Fibroblast of villous mesenchyme (primary cell): ENCODE data around the gene TAS2R19. TPM values are rescaled to one million over a fixed set of nuclear protein-coding genes. Genes with fewer than 3 reads are reported as not detected.
"Not testable (repeated sequence)": the region's sequence is repeated elsewhere in the genome, so short reads cannot be mapped to it uniquely, and the experiment has no call there.

ENCODE experiments used
- DNase-seq: peaks from one replicate; pipeline ENCODE4 v3.0.0-alpha.2; 2010; ENCODE audit warnings: low read depth
- H3K4me3 ChIP-seq: 2 replicates; pipeline ENCODE4 v1.5.1; 2011; ENCODE audit warnings: low read depth, mild to moderate bottlenecking, low read length
- total RNA-seq: library from RNA; depleted of rRNA; stranded (reverse); fragments of >200 nt; gene quantifications from 2 replicates; pipeline ENCODE4 v1.2.3, GENCODE V29; 2012
- TF ChIP-seq, protein P1 (sequence below): IDR thresholded peaks from 2 replicates; pipeline ENCODE4 v1.5.1; 2012; ENCODE audit warnings: low read depth, mild to moderate bottlenecking, low read length; ENCODE audit not compliant: insufficient read depth

TAS2R19 gene, protein sequence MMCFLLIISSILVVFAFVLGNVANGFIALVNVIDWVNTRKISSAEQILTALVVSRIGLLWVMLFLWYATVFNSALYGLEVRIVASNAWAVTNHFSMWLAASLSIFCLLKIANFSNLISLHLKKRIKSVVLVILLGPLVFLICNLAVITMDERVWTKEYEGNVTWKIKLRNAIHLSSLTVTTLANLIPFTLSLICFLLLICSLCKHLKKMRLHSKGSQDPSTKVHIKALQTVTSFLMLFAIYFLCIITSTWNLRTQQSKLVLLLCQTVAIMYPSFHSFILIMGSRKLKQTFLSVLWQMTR
- total RNA-seq, result 4.8 and 7.8 TPM in 2 replicates

DNA sequence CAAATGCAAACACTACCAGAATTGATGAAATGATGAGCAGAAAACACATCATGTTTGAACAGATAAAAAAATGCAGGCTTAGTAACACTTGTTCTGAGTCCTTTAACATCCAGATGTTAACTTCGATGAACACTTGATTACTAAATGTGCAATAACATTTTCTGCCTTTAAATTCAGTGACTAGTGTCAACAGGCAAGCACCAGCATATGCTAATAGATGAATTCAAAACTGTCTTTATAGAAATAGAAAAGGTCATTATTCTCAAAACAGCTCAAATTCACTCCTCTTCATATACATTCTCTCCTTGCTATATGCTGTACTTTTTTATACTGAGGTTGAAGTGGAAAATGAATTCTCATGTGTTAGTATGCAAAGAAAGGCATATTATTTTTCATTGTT is at the start of gene TAS2R19:
Gene TAS2R19 (minus strand): TSS at position 101 of the 400 bp plus-strand sequence. CDS start 49 bp downstream, at position 52.
- no peak within 1 kb of the TSS for H3K4me3 ChIP-seq
- DNase-seq, result no peak
- TF ChIP-seq, protein P1, sequence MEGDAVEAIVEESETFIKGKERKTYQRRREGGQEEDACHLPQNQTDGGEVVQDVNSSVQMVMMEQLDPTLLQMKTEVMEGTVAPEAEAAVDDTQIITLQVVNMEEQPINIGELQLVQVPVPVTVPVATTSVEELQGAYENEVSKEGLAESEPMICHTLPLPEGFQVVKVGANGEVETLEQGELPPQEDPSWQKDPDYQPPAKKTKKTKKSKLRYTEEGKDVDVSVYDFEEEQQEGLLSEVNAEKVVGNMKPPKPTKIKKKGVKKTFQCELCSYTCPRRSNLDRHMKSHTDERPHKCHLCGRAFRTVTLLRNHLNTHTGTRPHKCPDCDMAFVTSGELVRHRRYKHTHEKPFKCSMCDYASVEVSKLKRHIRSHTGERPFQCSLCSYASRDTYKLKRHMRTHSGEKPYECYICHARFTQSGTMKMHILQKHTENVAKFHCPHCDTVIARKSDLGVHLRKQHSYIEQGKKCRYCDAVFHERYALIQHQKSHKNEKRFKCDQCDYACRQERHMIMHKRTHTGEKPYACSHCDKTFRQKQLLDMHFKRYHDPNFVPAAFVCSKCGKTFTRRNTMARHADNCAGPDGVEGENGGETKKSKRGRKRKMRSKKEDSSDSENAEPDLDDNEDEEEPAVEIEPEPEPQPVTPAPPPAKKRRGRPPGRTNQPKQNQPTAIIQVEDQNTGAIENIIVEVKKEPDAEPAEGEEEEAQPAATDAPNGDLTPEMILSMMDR, result no peak

DNA sequence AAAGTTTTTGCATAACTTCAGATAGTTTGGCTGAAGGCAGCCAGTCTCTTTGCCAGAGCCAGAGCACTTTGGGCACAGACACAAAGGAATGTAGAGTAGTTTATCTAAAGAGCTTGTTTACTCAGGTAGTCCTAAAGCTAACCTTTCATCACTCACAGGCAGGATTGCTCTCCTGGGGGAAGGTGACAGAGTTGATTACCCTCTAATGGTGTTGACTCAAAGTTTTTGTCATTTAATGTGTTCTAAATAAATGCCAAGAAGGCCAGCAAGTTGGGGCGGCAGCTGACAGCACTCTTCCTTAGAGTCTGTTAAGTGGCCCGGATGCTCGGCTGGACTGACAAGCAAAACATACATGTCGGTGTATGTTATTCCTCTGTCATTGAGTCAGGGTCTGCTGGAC is 49.0 kb upstream of the TAS2R19 start:
- DNase-seq, result no peak
- no peak overlapping the region for H3K4me3 ChIP-seq
- TF ChIP-seq, protein P1, result no peak

GRCh38 chr12:11070999-11071398 is 48.6 kb upstream of the TAS2R19 start:
- TF ChIP-seq, protein P1, result no peak
- DNase-seq, result no peak
- no peak overlapping the region for H3K4me3 ChIP-seq

DNA sequence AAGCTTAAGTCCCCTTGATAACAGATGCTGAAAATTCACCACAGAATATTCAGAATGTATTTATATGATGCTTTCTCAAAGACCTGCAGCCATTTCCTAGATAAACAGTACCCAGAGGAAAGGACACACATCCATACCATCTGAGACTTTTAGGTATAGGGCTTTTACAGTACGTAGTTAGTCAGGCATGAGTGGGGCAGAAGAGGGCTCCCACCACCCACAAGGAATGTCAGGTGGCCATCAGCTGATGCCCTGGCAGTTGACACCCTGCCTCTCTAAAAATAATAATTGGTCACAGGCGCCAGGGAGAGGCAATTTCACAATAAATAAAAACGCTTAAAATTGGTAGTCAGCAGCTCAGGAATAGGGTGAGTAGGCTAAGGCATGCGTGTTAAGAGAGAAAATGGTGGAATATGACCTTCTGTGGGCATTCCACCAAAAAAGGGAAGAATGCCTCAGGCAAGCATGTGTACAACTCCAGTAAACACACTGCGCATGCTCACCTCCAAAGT is 47.5 kb upstream of the TAS2R19 start:
- no peak for DNase-seq
- TF ChIP-seq, protein P1, result no peak
- H3K4me3 ChIP-seq, result no peak overlapping the region

DNA sequence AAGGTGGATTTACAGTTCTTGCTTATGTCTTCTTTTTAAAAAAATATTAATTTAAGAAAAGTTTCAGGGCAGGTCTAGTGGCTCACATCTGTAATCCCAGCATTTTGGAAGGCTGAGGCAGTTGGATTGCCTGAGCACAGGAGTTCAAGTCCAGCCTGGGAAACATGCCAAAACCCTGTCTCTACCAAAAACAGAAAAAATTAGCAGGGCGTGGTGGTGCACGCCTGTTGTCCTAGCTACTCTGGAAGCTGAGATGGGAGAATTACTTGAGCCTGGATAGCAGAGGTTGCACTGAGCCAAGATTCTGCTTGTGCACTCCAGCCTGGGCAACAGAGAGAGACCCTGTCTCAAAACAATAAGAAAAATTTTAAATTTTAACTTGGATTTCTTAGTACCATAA is 45.1 kb upstream of the TAS2R19 start:
- no peak overlapping the region for H3K4me3 ChIP-seq
- DNase-seq, result peak; percentile 27

GRCh38 chr12:11062194-11062593 is 39.8 kb upstream of the TAS2R19 start, which contains the start of gene TAS2R46:
Gene TAS2R46 (minus strand): TSS chr12:11062294. CDS start chr12:11062294, 0 bp downstream.
- not testable (repeated sequence) for DNase-seq, H3K4me3 ChIP-seq

More for the DNA sequence above, 45.1 kb upstream of the TAS2R19 start:
- TF ChIP-seq, protein P1, result no peak

DNA sequence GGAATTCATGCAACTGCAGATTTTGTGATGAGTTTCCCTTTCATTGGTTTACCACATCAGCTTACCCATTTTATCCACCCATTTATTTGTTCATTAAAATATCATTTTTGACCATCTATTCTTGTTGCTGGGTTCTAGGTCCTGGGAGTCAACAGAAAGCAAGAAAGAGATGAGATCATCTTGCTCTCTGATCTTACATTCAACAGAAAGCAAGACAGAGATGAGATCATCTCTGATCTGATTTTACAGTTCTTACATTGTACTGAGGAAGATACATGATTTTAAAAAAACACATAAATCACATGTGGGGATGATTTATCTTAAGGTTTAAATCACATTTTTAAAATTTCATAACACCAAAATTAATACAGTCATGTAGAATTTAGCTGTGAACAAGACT is 37.4 kb upstream of the TAS2R19 start:
- DNase-seq, result no peak
- TF ChIP-seq, protein P1, result no peak
- no peak overlapping the region for H3K4me3 ChIP-seq
